HCT116 (cell line): ENCODE measurements around the gene ALDH3A1.

Experiments used
- EGR1 ChIP-seq: IDR thresholded peaks from 2 replicates; pipeline ENCODE4 v1.6.1; 2012; ENCODE audit warnings: low read depth
- EZH2 ChIP-seq: fragments of 200-600 bp; sonication (generic); IDR thresholded peaks from 2 replicates; pipeline ENCODE4 v1.6.1; 2017; ENCODE audit warnings: antibody characterized with exemption, mixed run types
- JUND ChIP-seq: IDR thresholded peaks from 2 replicates; pipeline ENCODE4 v1.6.1; 2012
- POLR2A ChIP-seq: IDR thresholded peaks from 2 replicates; pipeline ENCODE4 v1.7.0; 2011; ENCODE audit warnings: borderline replicate concordance; ENCODE audit not compliant: insufficient read depth, insufficient read length; ENCODE audit errors: extremely low read depth
- POLR2AphosphoS5 ChIP-seq: IDR thresholded peaks from 2 replicates; pipeline ENCODE4 v1.6.1; 2011; ENCODE audit warnings: mild to moderate bottlenecking, low read depth, low read length, moderate library complexity
- YY1 ChIP-seq: IDR thresholded peaks from 2 replicates; pipeline ENCODE4 v1.6.1; 2011; ENCODE audit warnings: low read length, low read depth, moderate library complexity, mild to moderate bottlenecking; ENCODE audit not compliant: insufficient replicate concordance; ENCODE audit errors: extremely low read depth
- ZNF274 ChIP-seq: fragments of 200-500 bp; sonication (Bioruptor generic); IDR thresholded peaks from 2 replicates; pipeline ENCODE4 v1.6.1; 2014; ENCODE audit warnings: mild to moderate bottlenecking, low read depth, low read length, inconsistent platforms
- TF ChIP-seq, protein P1 (sequence below), 3 experiments: fragments of 200-600 bp in 1 of 3; sonication (generic) in 1 of 3; IDR thresholded peaks in 2 of 3; conservative IDR thresholded peaks in 1 of 3; 2 replicates each; pipeline ENCODE4 v1.5.1; 2012 to 2017; ENCODE audit warnings: low read depth in 2 of 3, low read length in 2 of 3, antibody characterized with exemption in 1 of 3, borderline replicate concordance in 1 of 3, control low read depth in 1 of 3, mild to moderate bottlenecking in 1 of 3, mixed read lengths in 1 of 3, mixed run types in 1 of 3, moderate library complexity in 1 of 3; ENCODE audit not compliant: insufficient read depth in 1 of 3

GRCh38 chr17:19760746-19761145, 12.6 kb upstream of the ALDH3A1 start:
- TF ChIP-seq, protein P1, sequence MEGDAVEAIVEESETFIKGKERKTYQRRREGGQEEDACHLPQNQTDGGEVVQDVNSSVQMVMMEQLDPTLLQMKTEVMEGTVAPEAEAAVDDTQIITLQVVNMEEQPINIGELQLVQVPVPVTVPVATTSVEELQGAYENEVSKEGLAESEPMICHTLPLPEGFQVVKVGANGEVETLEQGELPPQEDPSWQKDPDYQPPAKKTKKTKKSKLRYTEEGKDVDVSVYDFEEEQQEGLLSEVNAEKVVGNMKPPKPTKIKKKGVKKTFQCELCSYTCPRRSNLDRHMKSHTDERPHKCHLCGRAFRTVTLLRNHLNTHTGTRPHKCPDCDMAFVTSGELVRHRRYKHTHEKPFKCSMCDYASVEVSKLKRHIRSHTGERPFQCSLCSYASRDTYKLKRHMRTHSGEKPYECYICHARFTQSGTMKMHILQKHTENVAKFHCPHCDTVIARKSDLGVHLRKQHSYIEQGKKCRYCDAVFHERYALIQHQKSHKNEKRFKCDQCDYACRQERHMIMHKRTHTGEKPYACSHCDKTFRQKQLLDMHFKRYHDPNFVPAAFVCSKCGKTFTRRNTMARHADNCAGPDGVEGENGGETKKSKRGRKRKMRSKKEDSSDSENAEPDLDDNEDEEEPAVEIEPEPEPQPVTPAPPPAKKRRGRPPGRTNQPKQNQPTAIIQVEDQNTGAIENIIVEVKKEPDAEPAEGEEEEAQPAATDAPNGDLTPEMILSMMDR (IDR thresholded peaks at IDR 0.05 in 2 of 3, conservative IDR thresholded peaks at IDR 0.05 in 1 of 3; ENCODE audit: borderline replicate concordance in 1 of 3, insufficient read depth in 1 of 3, low read depth in 2 of 3, low read length in 2 of 3) = no peak
- TF ChIP-seq YY1 = no peak
- no peak for TF ChIP-seq POLR2AphosphoS5
- TF ChIP-seq EGR1 = no peak
- TF ChIP-seq POLR2A = no peak
- no peak for TF ChIP-seq ZNF274
- TF ChIP-seq JUND = no peak
- no peak for TF ChIP-seq EZH2
